Chondrocyte (in vitro differentiated cells): Measurements from ENCODE around the gene CDRT15. TPM values are rescaled to one million over a fixed set of nuclear protein-coding genes. Genes with fewer than 3 reads are reported as not detected.
"Not testable (repeated sequence)": the region's sequence is repeated elsewhere in the genome, so short reads cannot be mapped to it uniquely, and the experiment has no call there.

Source experiments
- DNase-seq: peaks from one replicate; pipeline ENCODE4 v3.0.0; 2021; ENCODE audit warnings: mixed read lengths, low spot score
- H3K27ac Mint-ChIP-seq: one replicate; pipeline ENCODE4 v1.8.0; 2021; ENCODE audit warnings: mild to moderate bottlenecking, moderate library complexity, mixed read lengths; ENCODE audit not compliant: unreplicated experiment
- H3K27me3 Mint-ChIP-seq: 2 replicates; pipeline ENCODE4 v1.8.0; 2021; ENCODE audit warnings: low read depth, mixed read lengths
- H3K36me3 Mint-ChIP-seq: 2 replicates; pipeline ENCODE4 v1.8.0; 2021; ENCODE audit warnings: low read depth, mixed read lengths
- H3K4me1 Mint-ChIP-seq: 2 replicates; pipeline ENCODE4 v1.8.0; 2021; ENCODE audit warnings: low read depth, mild to moderate bottlenecking, mixed read lengths
- H3K4me3 Mint-ChIP-seq: one replicate; pipeline ENCODE4 v1.8.0; 2021; ENCODE audit warnings: mild to moderate bottlenecking, moderate library complexity, mixed read lengths; ENCODE audit not compliant: unreplicated experiment
- H3K9me3 Mint-ChIP-seq: 2 replicates; pipeline ENCODE4 v1.8.0; 2021; ENCODE audit warnings: low read depth, mixed read lengths
- long read RNA-seq: library from polyadenylated mRNA; stranded (forward); transcript quantifications from one replicate; pipeline ENCODE4 v2.0.0, GENCODE V29; 2021
- total RNA-seq: library from RNA; stranded (reverse); gene quantifications from 3 replicates; pipeline ENCODE4 v1.2.1, GENCODE V29; 2021
- TF ChIP-seq, protein P1 (sequence below): fragments of 200-600 bp; sonication (generic); IDR thresholded peaks from 2 replicates; pipeline ENCODE4 v1.5.0; 2021; ENCODE audit warnings: antibody characterized with exemption, mild to moderate bottlenecking, moderate library complexity

Gene CDRT15
- total RNA-seq = not detected in 3 replicates
- long read RNA-seq = 0 reads

DNA sequence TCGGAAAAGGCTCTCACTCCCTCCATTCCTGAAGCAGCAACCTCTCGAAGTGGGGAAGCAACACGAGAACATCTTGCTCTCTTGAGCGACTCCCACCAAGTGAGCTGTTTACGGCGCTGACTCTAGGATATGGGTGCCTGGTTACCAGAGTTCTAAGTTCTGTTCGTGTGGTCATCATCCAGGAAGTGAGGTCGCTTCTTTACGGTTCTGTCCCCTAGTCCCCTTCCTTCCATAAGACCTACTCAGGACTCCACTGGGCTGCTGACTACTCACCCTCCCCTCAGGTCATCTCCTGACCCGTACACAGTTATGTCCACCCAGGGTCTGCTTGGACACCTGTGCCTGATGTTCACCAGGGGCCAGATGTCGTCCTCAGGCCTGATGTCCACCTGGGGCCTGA, at the start of gene CDRT15:
TSS of gene CDRT15 (minus strand) at position 101 of the 400 bp plus-strand sequence. CDS start at position 72, 29 bp downstream.
- H3K4me3 Mint-ChIP-seq, H3K27ac Mint-ChIP-seq, DNase-seq, H3K9me3 Mint-ChIP-seq, H3K4me1 Mint-ChIP-seq, H3K36me3 Mint-ChIP-seq, H3K27me3 Mint-ChIP-seq: not testable (repeated sequence)

- H3K27ac Mint-ChIP-seq = no peak overlapping the region
- no peak for DNase-seq
- H3K4me1 Mint-ChIP-seq = peaks cover 7% of the 10 kb centered on the region
- TF ChIP-seq, protein P1, sequence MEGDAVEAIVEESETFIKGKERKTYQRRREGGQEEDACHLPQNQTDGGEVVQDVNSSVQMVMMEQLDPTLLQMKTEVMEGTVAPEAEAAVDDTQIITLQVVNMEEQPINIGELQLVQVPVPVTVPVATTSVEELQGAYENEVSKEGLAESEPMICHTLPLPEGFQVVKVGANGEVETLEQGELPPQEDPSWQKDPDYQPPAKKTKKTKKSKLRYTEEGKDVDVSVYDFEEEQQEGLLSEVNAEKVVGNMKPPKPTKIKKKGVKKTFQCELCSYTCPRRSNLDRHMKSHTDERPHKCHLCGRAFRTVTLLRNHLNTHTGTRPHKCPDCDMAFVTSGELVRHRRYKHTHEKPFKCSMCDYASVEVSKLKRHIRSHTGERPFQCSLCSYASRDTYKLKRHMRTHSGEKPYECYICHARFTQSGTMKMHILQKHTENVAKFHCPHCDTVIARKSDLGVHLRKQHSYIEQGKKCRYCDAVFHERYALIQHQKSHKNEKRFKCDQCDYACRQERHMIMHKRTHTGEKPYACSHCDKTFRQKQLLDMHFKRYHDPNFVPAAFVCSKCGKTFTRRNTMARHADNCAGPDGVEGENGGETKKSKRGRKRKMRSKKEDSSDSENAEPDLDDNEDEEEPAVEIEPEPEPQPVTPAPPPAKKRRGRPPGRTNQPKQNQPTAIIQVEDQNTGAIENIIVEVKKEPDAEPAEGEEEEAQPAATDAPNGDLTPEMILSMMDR = no peak
- peaks cover 3% of the 10 kb centered on the region for H3K9me3 Mint-ChIP-seq
- peaks cover 2% of the 10 kb centered on the region for H3K27me3 Mint-ChIP-seq
- H3K36me3 Mint-ChIP-seq = peaks cover 2% of the 10 kb centered on the region
- no peak overlapping the region for H3K4me3 Mint-ChIP-seq
Measured at GRCh38 chr17:14282726-14283125, 46.1 kb upstream of the CDRT15 start.

- no peak for DNase-seq
- peaks cover 3% of the 10 kb centered on the region for H3K9me3 Mint-ChIP-seq
- TF ChIP-seq, protein P1 = no peak
- peaks cover 2% of the 10 kb centered on the region for H3K27me3 Mint-ChIP-seq
- H3K36me3 Mint-ChIP-seq = peaks cover 2% of the 10 kb centered on the region
- no peak overlapping the region for H3K4me3 Mint-ChIP-seq
- no peak overlapping the region for H3K27ac Mint-ChIP-seq
- peaks cover 7% of the 10 kb centered on the region for H3K4me1 Mint-ChIP-seq
Measured at GRCh38 chr17:14281530-14281929, 44.9 kb upstream of the CDRT15 start.

GRCh38 chr17:14276535-14277250, 40.0 kb upstream of the CDRT15 start:
- Mint-ChIP-seq H3K4me3 (no peak overlapping the region), H3K4me1 (peaks cover 7% of the 10 kb centered on the region), H3K27ac (no peak overlapping the region), H3K9me3 (peaks cover 13% of the 10 kb centered on the region), H3K36me3 (peaks cover 3% of the 10 kb centered on the region), H3K27me3 (no peaks in the 10 kb centered on the region)
- DNase-seq = no peak
- TF ChIP-seq, protein P1 = no peak

GRCh38 chr17:14270508-14270907, 33.8 kb upstream of the CDRT15 start:
- Mint-ChIP-seq H3K4me1 (no peaks in the 10 kb centered on the region), H3K27me3 (peaks cover 1% of the 10 kb centered on the region), H3K27ac (no peak overlapping the region), H3K4me3 (no peak overlapping the region), H3K36me3 (peaks cover 1% of the 10 kb centered on the region), H3K9me3 (peaks cover 13% of the 10 kb centered on the region)
- no peak for DNase-seq
- TF ChIP-seq, protein P1 = no peak

GRCh38 chr17:14269473-14269872, 32.8 kb upstream of the CDRT15 start:
- Mint-ChIP-seq H3K27ac (no peak overlapping the region), H3K4me3 (no peak overlapping the region), H3K27me3 (peaks cover 1% of the 10 kb centered on the region), H3K9me3 (peaks cover 10% of the 10 kb centered on the region), H3K4me1 (no peaks in the 10 kb centered on the region), H3K36me3 (no peaks in the 10 kb centered on the region)
- TF ChIP-seq, protein P1 = no peak
- no peak for DNase-seq
